Stimulated activated CD4-positive, alpha-beta T cell treated with anti-CD3 and anti-CD28 coated beads, Interleukin-1b, Interleukin-23, amount 100 ng/mL, for 4 hours (primary cell): ENCODE measurements around the gene FOXP1.
"Not testable (repeated sequence)": the region's sequence is repeated elsewhere in the genome, so short reads cannot be mapped to it uniquely, and the experiment has no call there.

Experiments used
- DNase-seq, 2 donors: peaks; one replicate each; pipeline ENCODE4 v3.0.0-alpha.2; 2020; ENCODE audit warnings: low read depth in 2 of 2

The FOXP1 gene

DNA sequence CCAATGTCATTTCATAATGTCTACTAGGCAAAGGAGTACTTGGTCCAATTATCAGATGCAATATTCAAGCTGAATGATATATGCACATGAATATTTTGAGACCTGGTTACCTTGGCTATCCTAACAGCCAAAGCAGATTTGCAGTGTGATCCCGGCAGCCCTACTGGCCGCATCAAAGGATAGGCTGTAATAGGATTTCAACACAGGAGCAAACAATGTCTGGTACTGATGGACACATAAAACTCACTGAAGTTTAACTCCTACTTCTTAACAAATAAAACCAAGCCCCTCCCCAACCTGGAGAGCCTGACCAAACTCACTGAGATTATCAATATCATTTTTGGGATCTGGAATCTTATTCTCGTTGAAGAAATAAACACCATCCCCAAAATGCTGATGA is 130.2 kb downstream of the FOXP1 start:
- no peak for DNase-seq

DNA sequence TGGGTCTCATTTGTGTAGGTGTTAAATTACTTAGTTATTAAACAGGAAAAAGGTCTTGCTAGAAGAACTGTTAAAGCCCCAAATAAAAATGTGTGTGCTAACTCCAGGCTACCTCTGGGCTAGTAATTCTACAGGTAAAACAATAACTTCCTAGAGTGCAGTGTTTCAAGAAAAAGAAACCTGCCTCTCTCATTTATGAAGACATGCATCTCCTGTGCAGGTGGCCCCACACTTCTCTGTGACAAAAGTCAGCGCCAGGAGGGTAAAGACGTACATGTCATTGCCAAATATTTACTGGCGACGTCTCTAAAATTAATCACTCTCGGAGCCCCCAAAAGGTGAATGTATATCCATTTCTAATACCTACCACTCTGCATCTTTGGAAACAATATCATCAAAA is 131.7 kb downstream of the FOXP1 start:
- DNase-seq, result no peak

GRCh38 chr3:71451060-71451459 is 132.5 kb downstream of the FOXP1 start:
- DNase-seq, result no peak

- DNase-seq, result no peak
Observed at GRCh38 chr3:71450162-71450561, 133.4 kb downstream of the FOXP1 start.

GRCh38 chr3:71447803-71448202 is 135.7 kb downstream of the FOXP1 start:
- DNase-seq, result no peak

GRCh38 chr3:71447197-71447596 is 136.3 kb downstream of the FOXP1 start:
- no peak for DNase-seq

- DNase-seq, result no peak
Observed at GRCh38 chr3:71446734-71447133, 136.8 kb downstream of the FOXP1 start.

DNA sequence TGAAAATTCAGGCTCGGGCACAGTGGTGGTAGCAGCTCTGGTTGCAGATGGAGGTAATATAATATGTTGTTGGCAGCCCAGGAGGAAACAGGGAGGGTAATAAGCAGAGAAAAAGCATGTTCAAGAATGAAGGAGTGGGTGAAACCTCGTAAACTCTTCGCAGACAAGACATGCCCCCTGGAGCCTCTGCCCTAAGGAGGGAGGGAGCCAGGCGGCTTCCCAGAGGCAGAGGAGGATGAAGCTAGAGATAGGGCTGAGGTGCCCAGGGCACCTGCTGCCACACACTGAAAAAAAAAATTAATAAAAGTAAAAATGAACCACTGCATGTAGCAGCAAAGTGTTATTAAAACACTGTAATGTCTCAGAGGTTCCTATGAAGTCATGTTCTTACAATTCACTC is 137.3 kb downstream of the FOXP1 start:
- DNase-seq, result no peak

GRCh38 chr3:71444861-71445259 is 138.7 kb downstream of the FOXP1 start:
- no peak for DNase-seq

- DNase-seq, result peak in 1 of 2 donors; percentile 45
Observed at GRCh38 chr3:71444028-71444860, 139.3 kb downstream of the FOXP1 start.

GRCh38 chr3:71443332-71443731 is 140.2 kb downstream of the FOXP1 start:
- DNase-seq, result no peak

GRCh38 chr3:71442652-71443042 is 140.9 kb downstream of the FOXP1 start:
- no peak for DNase-seq

GRCh38 chr3:71441925-71442651 is 141.4 kb downstream of the FOXP1 start:
- no peak for DNase-seq

DNA sequence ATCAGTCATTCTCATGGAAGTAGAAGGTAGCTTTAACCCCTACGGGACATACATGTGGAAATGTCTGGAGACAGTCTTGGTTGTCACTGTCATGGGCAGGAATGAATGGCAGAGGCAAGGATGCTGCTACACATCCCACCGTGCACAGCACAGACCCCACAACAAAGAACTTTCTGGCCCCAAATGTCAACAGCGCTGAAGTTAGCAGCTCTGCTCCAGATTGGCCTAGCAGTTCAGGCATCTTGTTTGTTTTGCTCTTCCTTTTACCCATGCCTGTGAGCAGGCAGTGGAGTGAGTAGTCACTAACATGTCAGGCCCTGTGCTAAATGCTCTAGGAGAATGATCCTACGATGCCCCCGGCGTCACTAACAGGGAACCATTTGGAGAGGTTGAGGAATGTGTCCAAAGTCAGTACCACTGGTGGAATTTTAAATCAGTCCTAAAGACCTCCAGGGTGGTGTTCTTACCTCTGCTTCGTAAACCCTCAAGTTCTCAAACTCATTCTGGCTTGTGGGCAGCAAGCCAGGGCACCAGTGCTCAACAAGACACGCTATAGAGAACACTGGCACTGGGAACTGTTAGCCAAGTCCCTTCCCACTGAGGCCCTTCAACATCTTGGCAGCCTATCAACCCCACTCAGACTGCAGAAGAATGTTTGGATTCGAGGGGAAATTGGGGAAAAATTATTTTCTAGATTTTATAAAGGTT is 142.2 kb downstream of the FOXP1 start:
- no peak for DNase-seq

DNA sequence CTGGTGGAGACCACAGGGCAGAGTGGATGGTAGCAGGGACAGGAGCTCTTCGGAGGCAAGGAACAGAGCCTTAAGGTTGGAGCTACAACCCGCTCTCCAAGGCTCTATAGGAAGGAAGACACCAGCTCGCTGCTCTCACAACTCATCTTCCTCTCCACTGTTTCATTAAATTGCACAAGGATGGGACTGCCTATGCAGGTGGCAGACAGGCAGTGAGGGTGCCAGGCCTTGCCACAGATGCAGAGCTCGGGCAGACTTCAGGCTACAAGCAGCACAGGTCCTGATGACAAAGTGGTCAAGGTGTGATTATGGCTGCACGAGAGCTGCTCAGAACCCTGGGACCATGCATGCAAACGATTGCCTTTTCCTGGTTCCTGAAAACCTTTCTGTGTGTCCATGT is 144.6 kb downstream of the FOXP1 start:
- DNase-seq, result no peak

GRCh38 chr3:71438071-71438685 is 145.3 kb downstream of the FOXP1 start:
- DNase-seq, result no peak

DNA sequence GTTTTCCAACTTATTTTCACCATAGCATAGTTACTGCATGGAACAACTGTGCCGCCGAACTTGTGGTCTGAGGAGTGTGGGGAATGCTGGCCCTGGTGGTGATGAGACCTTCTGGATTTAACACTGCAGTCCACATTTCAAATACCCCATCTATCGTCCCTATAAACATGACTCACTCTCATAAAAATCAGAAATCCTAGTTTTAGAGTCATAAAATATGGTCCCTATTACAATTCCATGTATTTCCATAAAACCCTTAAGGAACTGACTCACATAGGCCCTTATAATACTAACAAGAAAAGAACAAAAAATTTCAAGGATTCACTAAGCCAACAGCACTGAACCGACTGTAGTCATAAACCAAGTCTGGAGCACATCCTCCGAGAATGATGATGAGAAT is 147.2 kb downstream of the FOXP1 start:
- DNase-seq, result no peak

DNA sequence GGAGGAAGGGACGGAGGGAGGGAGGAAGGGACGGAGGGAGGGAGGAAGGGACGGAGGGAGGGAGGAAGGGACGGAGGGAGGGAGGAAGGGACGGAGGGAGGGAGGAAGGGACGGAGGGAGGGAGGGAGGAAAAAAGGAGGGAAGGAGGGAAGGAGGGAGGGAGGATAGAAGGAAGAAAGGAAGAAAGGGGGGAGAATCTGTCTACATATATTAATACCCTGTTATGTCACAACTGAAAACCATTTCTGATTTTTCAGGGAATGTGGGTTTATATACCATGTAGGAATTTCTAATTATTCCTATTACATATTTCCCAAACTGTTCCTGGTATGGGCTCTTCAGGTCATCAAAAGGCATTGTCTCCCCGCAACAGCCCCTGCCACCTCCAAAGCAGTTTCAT is 147.7 kb downstream of the FOXP1 start:
- DNase-seq, result not testable (repeated sequence)

- no peak for DNase-seq
Observed at GRCh38 chr3:71433631-71434030, 149.9 kb downstream of the FOXP1 start.

DNA sequence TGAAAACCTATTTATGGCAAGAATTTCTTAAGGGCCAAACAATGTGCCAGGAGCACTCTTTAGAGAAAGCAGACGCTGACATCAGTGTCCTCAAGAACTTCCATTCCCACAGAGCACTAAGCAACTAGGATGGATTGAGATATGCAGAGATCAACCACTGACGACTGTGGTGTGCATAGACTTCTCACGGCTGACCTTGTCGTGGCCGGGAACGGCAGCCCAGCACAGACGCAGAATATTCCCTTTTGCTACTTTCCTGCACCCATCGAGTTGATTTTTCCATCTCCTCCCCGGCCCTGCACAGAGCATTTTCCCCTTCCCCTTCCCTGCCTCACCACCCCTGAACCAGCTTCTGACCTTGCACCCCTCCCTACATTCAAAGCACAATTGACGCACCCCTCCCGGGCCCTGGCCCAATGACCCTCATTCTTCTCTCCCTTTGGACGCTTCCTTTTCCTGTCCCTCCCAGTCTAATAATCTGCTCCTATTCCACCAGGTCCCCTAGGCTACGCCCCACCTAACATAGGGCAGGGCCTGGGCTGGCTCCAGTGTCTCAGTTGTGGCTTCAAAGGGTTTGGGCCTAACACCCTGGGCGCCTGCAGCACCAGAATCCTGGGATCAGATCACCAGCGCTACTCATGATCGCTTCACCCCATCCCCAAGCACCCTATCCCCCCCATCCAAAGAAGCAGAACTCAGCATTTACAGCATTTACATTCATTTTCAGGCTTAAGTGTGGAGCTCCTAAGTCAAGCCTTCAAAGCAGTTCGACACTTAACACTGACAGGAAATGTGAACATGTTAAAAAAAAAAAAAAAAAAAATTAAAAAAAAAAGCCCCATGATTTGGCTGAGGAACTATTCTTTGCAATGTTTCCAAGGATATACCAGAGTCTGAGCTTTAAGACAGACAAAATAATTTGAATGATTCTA is 151.2 kb downstream of the FOXP1 start:
- no peak for DNase-seq

DNA sequence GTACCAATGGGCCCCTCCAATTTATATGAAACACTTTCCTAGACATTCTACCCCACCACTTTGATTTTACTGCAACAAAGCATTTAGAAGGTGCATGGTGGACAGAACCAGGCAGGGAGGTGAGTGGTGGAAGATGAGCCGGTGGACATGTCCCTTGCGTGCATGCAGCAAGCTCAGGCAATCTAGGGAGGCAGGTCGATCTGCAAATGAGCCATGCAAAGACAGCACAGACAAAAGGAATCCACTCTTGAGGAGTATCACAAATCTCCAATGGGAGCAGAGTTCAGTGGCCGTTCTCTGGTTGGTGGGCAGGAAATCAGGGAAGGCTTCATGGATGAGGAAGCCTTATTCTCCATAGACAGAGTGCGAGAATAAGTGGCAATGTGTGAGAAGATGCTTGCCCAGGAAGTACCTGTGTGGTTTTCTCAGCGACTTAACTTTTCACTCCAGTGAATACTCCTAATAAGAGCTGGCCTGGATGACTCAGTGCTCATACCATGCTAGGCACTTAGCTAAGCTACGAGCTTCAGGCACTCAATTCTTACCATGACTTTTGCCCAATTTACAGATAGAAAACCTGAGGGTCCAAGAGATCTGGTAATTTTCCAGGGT is 152.5 kb downstream of the FOXP1 start:
- no peak for DNase-seq
